RWPE2 (cell line): ENCODE data around the gene XBP1.

Experiments
- ATAC-seq: fragments of 200-7000 bp; cut with Tn5 transposase; 3 replicates; pipeline ENCODE4 v1.9.1; 2021; ENCODE audit warnings: low read depth
- DNase-seq: peaks from one replicate; pipeline ENCODE4 v3.0.0-alpha.2; 2020; ENCODE audit warnings: low spot score
- H3K27ac ChIP-seq: fragments of 450-650 bp; 2 replicates; pipeline ENCODE4 v1.5.1; 2017; ENCODE audit warnings: mild to moderate bottlenecking; ENCODE audit not compliant: poor library complexity, severe bottlenecking
- H3K27me3 ChIP-seq: fragments of 250-450 bp; sonication (Bioruptor Pico); 2 replicates; pipeline ENCODE4 v1.5.1; 2021; ENCODE audit warnings: mild to moderate bottlenecking, moderate library complexity; ENCODE audit not compliant: insufficient read depth, poor library complexity, severe bottlenecking
- H3K36me3 ChIP-seq: fragments of 250-450 bp; sonication (Bioruptor Pico); 2 replicates; pipeline ENCODE4 v1.5.1; 2020; ENCODE audit warnings: low read depth, mild to moderate bottlenecking, moderate library complexity
- H3K4me1 ChIP-seq: fragments of 250-450 bp; sonication (Bioruptor Pico); 2 replicates; pipeline ENCODE4 v1.5.1; 2021; ENCODE audit warnings: mild to moderate bottlenecking, moderate library complexity; ENCODE audit not compliant: insufficient read depth, poor library complexity, severe bottlenecking
- H3K4me3 ChIP-seq: fragments of 250-450 bp; sonication (Bioruptor Pico); 2 replicates; pipeline ENCODE4 v1.5.1; 2021; ENCODE audit warnings: mild to moderate bottlenecking, moderate library complexity; ENCODE audit not compliant: severe bottlenecking
- H3K9me3 ChIP-seq: fragments of 250-450 bp; sonication (Bioruptor Pico); 2 replicates; pipeline ENCODE4 v1.5.1; 2021; ENCODE audit warnings: mild to moderate bottlenecking, moderate library complexity; ENCODE audit not compliant: severe bottlenecking
- CTCF ChIP-seq: fragments of 450-650 bp; IDR thresholded peaks from one replicate; pipeline ENCODE4 v1.5.1; 2017; ENCODE audit warnings: mild to moderate bottlenecking, moderate library complexity; ENCODE audit not compliant: poor library complexity, severe bottlenecking

Gene XBP1

GRCh38 chr22:28795932-28796856 is 4.2 kb downstream of the XBP1 start:
- Histone ChIP-seq H3K27ac (peak overlapping the region; percentile 90), H3K27me3 (no peaks in the 10 kb centered on the region), H3K36me3 (peaks cover 73% of the 10 kb centered on the region), H3K4me3 (no peak overlapping the region), H3K9me3 (no peaks in the 10 kb centered on the region), H3K4me1 (peaks cover 10% of the 10 kb centered on the region)
- ATAC-seq (no peak), DNase-seq (no peak)
- no peak for TF ChIP-seq CTCF

DNA sequence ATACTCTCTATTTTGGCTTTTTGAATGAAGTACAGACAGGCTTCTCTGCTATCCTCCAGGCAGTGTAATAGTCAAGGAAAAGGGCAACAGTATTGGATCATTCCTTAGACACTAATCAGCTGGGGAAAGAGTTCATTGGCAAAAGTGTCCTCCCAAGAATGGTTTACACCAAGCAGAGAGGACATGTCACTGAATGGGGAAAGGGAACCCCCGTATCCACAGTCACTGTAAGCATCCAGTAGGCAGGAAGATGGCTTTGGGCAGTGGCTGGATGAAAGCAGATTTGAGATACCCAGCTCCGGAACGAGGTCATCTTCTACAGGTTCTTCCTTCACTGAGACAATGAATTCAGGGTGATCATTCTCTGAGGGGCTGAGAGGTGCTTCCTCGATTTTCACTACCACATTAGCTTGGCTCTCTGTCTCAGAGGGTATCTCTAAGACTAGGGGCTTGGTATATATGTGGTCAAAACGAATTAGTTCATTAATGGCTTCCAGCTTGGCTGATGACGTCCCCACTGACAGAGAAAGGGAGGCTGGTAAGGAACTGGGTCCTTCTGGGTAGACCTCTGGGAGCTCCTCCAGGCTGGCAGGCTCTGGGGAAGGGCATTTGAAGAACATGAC is 5.2 kb downstream of the XBP1 start:
- TF ChIP-seq CTCF = no peak
- ATAC-seq = no peak
- peaks cover 72% of the 10 kb centered on the region for H3K36me3 ChIP-seq
- peaks cover 10% of the 10 kb centered on the region for H3K4me1 ChIP-seq
- no peaks in the 10 kb centered on the region for H3K9me3 ChIP-seq
- no peaks in the 10 kb centered on the region for H3K27me3 ChIP-seq
- no peak overlapping the region for H3K4me3 ChIP-seq
- H3K27ac ChIP-seq = no peak overlapping the region
- no peak for DNase-seq

DNA sequence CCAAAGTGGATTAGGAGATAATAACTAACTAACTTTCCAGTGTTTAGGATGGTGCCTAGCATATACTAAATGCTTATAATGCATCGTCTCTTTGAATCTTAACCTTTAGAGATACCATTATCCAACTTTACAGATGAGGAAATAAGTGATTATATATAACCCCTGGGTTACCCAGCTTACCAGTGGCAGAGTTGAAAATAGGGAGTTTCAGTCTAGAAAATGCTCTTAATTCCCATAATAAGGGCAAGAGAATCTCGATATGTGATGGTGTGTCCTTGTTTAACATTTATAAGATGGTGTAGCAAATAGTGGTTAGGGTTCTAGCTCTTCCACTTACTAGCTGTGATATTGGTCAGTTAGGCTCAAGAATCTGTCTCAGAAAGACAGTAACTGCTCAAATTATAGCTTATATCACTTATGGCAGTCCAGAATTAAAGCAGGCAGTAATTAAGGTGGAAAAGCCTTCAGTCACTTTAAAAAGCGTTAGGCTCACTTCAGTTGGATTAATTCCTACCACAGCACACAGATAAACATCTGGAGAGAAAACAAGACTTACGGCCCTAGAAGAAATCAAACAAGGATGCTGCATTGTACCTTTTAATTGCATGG is 6.3 kb downstream of the XBP1 start:
- Histone ChIP-seq H3K4me3 (no peak overlapping the region), H3K27me3 (no peaks in the 10 kb centered on the region), H3K4me1 (peaks cover 10% of the 10 kb centered on the region), H3K36me3 (peaks cover 61% of the 10 kb centered on the region), H3K27ac (no peak overlapping the region), H3K9me3 (no peaks in the 10 kb centered on the region)
- no peak for ATAC-seq
- DNase-seq = no peak
- TF ChIP-seq CTCF = no peak

DNA sequence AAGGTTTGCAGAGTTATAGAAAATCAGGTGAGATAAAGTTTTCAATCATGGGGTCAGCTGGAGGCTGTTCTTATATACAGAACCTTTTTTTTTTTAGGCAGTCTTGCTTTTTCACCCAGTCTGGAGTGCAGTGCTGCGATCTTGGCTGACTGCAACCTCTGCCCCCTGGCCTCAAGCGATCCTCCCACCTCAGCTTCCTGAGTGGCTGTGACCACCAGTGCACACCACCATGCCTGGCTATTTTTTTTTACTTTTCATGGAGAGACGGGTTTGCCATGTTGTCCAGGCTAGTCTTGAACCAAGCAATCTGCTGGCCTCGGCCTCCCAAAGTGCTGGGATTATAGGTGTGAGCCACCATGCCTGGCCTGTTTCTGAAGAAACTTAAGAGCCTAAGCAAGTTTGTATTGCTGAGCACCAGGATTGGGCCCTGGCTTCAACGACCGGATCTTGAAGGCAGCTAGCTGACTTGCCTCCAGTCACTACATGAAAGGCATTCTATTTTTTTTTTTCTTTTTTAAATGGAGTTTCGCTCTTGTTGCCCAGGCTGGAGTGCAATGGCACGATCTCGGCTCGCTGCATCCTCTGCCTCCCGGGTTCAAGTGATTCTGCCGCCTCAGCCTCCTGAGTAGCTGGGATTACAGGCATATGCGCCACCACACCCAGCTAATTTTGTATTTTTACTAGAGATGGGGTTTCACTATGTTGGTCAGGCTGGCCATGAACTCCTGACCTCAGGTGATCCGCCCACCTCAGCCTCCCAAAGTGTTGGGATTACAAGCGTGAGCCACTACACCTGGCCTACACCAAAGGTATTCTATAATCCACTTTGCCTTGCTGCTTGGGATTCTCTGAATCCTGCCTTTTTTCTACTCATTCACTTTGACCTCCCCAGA is 7.6 kb downstream of the XBP1 start:
- ATAC-seq (peak; percentile 35), DNase-seq (no peak)
- H3K4me3 ChIP-seq = no peak overlapping the region
- H3K4me1 ChIP-seq = peaks cover 6% of the 10 kb centered on the region
- H3K36me3 ChIP-seq = peaks cover 48% of the 10 kb centered on the region
- H3K27me3 ChIP-seq = no peaks in the 10 kb centered on the region
- peak overlapping the region; percentile 30 for H3K27ac ChIP-seq
- H3K9me3 ChIP-seq = no peaks in the 10 kb centered on the region
- TF ChIP-seq CTCF = no peak
